Measurements from ENCODE around the gene NRIP3.

NRIP3 gene

DNA sequence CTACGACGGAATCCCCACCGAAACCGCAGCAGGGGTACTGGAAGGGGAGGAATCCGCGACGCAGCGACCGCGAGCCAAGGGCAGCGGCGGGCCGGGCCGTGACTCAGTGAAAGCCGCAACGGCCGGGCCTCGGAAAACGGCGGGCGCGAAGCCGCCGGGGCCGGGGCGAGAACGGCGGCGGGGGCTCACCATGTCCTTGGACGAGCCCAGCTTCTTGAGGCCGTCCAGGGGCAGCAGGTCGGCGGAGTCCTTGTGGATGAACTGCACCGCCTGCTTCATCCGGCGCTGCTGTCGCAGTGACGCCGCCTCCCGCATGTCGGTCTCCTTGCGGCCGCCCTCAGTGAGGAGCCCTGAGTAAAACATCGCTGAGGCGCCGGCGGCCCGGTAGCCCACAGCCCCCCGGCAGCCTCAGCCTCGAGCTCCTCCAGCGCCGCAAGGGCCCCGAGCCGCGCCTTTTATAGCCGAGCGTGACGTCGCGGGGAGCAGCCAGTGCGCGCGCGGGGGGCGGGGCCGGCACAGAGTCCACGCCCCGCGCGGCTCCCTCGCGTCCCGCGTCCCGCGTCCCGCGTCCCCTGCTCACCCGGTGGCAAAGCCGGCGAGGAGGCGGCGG, at the start of gene NRIP3:
Gene NRIP3, minus strand, starts transcription at position 429 of the 610 bp plus-strand sequence. Its CDS starts 66 bp downstream, at position 363.
- intact Hi-C loops (cut with DNase I), result no loop called here
- peak; percentile 27 to 95 (median 76) for DNase-seq

DNA sequence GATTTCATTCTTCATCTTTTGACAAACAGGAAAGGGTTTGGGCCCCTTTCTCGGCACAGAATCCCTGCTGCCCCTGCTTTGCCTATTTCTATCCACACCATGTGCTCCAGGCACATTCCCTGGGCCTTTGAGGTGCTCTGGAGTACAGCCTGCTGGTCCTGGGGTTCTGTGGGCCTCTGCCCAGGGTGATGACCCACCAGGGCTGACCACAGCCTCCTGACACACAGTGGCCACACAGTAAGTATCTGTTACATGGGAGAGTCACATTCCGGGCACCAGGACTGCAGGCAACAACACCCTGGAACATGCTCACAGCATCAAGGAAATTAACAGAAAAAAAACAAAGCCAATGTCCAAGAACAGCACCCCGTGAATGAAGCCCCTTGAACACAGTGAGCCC, 48.5 kb upstream of the NRIP3 start:
- intact Hi-C loops (cut with DNase I), result no loop called here

GRCh38 chr11:9049959-9050358, 46.2 kb upstream of the NRIP3 start:
- DNase-seq, result no peak
- intact Hi-C loops (cut with DNase I), result no loop called here

More for the DNA sequence above, 48.5 kb upstream of the NRIP3 start:
- no peak for DNase-seq

GRCh38 chr11:9047964-9048523, 44.2 kb upstream of the NRIP3 start:
- intact Hi-C loops (cut with DNase I), result no loop called here
- no peak for DNase-seq

DNA sequence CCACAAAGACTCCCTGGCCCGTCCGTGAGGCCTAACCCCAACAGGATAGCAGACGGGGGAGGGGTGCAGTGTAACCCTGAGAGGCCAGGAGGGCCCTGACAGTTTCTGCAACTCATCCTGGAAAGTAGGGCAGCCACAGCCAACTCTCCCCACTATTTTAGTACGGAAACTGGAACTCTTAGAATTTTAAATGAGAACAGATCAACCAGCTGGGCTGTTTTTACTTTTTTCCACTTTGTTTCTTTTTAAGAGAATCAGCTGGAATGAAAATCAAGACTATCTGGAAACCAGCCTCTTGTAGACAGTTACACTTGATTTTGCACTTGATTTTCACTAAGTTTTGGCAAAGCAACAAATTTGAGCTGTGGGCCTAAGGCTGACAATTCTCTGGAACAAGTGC, 42.7 kb upstream of the NRIP3 start:
- intact Hi-C loops (cut with DNase I), result no loop called here
- no peak for DNase-seq

DNA sequence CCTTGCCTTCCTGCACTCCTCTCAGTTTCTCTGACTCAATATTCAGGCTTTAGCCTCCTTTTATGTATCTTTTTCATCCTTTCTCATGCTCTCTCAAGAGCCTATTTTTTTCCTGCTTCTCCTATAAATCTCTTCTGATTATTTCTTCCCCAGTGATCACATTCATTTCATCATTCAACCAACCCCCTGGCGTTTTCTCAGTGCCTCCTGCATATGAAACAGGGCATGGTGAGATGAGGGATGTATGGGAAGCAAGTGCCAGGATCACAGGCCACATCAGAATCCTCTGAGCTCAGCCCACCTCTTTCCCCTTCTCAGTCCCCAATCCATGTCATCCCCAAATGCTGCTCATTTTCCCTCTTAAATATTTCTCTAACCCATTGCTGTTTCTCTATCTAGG, 38.7 kb upstream of the NRIP3 start:
- DNase-seq, result no peak
- intact Hi-C loops (cut with DNase I), result no loop called here

- DNase-seq, result no peak
- intact Hi-C loops (cut with DNase I), result no loop called here
Measured at GRCh38 chr11:9041747-9042146, 37.9 kb upstream of the NRIP3 start.

GRCh38 chr11:9040410-9040809, 36.6 kb upstream of the NRIP3 start:
- intact Hi-C loops (cut with DNase I), result no loop called here
- DNase-seq, result no peak

DNA sequence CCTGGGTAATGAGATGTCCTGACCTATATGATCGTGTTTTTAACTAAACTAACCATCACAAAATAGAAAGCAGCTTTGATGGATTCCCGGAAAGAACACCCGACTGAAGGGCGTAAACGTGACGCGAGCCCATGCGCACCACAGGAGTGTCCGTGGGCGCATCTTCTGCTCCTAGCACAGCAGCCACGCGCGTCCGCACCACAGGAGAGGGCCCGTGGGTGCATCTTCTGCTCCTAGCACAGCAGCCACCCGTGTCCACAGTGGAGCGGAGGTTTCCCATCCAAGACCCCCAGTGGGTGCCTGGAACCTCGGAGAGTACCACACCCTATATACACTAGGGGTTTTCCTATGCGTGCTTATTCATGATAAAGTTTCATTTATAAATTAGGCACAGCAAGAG, 36.1 kb upstream of the NRIP3 start:
- no peak for DNase-seq
- intact Hi-C loops (cut with DNase I), result no loop called here

DNA sequence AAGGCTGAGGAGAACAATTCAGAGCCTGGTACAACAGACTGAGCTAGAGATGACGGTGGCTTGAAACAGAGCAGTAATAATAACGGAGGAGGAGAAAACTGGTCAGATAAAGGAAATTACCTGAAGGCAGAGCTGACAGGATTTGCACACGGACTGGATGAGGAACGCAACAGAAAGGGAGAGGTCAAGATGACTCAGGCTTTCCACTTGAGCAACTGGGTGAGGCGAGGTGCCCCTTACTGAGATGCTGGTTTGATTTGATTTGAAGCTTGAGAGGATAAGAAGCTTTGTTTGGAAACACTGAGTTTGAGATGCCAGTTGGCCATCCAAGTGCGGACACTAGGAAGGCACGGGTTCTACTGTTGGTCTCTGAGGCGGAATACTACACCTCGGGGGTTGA, 35.4 kb upstream of the NRIP3 start:
- intact Hi-C loops (cut with DNase I), result no loop called here
- DNase-seq, result no peak

DNA sequence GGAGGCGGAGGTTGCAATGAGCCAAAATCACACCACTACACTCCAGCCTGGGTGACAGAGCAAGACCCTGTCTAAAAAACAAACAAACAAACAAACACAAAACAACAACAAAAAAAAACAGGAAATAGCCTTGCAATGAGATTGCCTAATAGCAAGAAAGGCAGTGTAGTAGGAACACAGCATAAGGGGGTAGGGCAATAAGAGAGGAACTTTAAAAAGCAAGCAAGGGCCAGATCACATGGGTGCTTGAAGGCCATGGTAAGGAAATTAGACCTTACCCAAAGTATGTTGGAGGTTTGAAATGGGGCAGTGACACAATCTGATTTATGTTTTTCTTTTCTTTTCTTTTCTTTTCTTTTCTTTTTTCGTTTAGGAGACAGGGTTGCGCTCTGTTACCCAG, 34.7 kb upstream of the NRIP3 start:
- DNase-seq, result no peak
- intact Hi-C loops (cut with DNase I), result no loop called here

- DNase-seq, result no peak
- intact Hi-C loops (cut with DNase I), result no loop called here
Measured at GRCh38 chr11:9037963-9038362, 34.2 kb upstream of the NRIP3 start.

DNA sequence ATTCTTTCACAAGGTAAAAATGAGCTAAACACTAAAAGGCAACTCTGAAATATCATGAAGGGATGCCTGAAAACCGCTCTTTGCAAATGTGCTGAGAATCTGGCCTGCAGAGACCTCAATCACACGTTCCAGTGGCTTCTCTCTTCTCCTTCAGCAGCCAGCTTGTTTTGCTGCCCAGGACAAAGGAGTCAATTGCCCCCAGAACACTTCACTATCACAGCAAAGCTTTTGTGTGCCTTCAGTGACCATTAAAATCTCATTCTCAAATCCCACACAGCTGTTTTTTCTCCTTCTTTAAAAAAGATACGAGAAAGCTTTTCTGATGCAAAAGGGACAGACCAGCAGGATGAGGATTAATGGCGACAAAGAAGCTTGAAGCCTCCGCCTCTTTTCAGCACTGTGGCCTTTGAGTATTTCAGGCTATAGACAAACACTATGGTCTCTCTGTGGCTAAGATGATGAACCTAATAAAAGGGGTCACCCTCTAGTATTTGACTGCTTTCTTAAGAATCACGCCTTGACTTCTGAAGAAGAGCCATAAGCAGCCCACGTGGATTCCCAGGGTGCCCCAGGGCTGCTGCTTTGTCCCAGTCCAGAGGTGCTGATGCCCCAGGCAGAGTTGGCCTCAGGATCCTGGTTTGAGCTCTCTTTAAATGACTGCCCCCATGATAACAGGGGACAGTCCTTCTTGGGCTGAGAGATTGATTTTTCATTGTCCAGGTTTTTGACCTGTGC, 33.4 kb upstream of the NRIP3 start:
- intact Hi-C loops (cut with DNase I), result no loop called here

GRCh38 chr11:9030601-9031000, 26.8 kb upstream of the NRIP3 start:
- intact Hi-C loops (cut with DNase I), result no loop called here
- DNase-seq, result no peak

More for the DNA sequence above, 33.4 kb upstream of the NRIP3 start:
- no peak for DNase-seq

DNA sequence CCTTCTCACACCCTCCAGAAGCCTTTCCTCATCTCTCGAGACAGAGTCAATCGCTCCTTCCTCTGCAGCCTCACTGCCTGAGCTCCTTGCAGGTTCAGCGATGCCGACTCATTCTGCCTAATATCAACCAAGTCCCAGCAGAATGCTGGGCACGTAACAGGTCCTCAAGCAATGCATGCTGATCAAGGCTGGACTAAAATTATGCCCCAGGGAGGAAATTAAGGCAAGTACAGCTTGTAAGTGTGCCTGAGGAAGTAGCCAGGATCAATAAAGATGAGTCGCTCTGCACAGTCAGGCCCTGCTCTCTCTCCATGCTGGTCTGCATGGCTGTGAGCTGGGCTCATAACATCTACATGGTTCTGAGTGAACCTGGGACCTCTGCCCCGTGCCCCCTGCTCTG, 25.6 kb upstream of the NRIP3 start:
- intact Hi-C loops (cut with DNase I), result no loop called here
- DNase-seq, result peak in 1 of 10 donors; percentile 81

DNA sequence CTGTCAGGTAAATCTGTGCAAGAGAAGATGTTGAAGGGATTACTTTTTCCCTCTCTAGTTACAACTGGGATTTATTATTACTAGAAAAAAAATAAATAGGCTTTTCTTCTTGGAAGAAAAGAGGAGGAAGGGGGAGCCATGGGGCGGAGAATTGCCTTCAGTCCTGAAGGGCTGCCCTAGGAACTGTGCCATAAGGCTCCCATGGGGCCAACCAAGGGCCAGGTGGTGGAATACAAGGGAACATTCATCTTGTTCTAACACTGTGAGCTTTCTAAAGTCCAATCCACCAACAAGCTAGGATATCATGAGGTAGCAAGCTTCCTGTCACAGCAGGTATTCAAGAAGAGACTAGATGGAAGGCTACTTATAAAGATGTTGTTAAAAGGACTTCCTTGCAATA, 24.8 kb upstream of the NRIP3 start:
- DNase-seq, result no peak
- intact Hi-C loops (cut with DNase I), result no loop called here

DNA sequence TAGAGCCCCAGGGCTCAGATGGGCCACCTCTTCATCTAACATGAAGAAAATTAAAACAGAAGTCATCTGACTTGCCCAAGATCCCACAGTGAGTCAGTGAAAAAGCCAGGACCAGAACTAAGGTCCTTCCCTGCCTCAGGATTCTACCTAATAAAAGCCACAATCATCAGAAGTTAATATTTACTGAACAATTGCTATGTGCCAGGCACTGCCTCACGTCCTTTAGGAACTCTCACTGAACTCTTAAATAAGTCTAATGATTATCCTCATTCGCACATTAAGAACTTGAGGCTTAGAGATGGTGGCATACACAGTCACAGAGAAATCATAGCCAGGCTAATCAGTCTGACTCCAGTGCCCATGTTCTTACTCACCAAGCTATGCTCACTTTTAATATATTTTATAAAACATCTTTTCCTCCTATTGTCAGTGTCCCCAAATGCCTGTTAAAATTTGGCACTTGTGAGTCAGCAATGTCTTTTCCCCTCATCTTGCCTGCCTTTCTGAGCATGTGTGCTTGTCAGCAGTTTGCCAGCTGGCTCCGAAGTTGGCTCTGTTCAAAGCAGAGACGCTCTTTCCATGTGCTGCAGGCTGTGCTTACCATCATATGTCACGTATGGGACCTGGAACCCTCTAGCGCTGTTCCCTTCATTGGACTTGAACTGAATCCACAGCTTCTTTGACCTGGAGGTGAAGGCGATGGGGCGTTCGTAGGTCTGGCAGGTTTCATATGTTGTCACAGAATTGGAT, 21.5 kb upstream of the NRIP3 start:
- intact Hi-C loops (cut with DNase I), result no loop called here

DNA sequence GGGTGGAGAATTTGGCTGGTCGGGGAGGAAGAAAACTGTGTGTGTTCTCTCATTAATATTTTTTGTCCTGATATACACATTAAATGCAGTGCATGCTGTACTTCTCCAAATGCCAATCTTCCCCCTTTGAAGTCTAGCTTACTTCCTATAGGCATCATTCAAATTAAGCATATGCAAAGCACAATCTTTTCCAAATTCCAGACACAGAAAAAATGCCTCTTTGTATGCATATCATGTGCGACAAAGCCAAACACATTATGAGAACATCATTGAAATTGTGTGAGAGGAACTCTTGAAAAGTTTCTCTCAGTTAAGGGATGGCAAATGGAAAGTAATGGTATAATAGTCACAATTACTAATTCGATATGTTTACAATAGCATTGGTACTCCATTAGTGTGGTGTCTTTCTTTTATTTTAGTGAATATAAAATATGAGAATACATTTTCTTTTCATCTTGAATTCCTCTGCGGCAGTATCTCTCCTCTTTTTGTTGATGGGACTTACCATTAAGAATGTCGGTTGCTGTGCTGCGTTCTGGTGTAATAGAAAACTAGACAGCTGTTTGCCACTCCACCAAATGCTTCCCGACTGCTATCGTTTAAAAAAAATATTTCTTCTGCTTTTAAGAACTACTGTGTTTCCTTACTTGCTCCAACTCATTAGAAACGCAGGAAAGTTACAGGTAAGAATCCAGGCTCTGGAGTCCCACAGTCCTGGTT, 19.3 kb upstream of the NRIP3 start:
- intact Hi-C loops (cut with DNase I), result no loop called here
- DNase-seq, result no peak

More for the DNA sequence above, 21.5 kb upstream of the NRIP3 start:
- peak in 6 of 10 donors; percentile 32 to 89 (median 40) for DNase-seq

GRCh38 chr11:9020916-9021315, 17.1 kb upstream of the NRIP3 start:
- no peak for DNase-seq

GRCh38 chr11:9019861-9020260, 16.1 kb upstream of the NRIP3 start:
- intact Hi-C loops (cut with DNase I), result loop anchor here (5.0 kb wide), 1 partner anchor 487 kb away; no protein-coding TSS in a partner anchor
- DNase-seq, result no peak

More at GRCh38 chr11:9020916-9021315, 17.1 kb upstream of the NRIP3 start:
- intact Hi-C loops (cut with DNase I), result no loop called here

Measured in posterior cingulate gyrus (tissue), 11 donors.